BJ (cell line): Measurements from ENCODE around the gene FARP1. TPM values are rescaled to one million over a fixed set of nuclear protein-coding genes. Genes with fewer than 3 reads are reported as not detected.
"Not testable (repeated sequence)": the region's sequence is repeated elsewhere in the genome, so short reads cannot be mapped to it uniquely, and the experiment has no call there.

Experiments used
- CTCF ChIA-PET: fragments of 350-600 bp; formaldehyde crosslinking; extraction: SDS; loops from one replicate; lab custom pipeline; 2021; ENCODE audit warnings: antibody characterized with exemption, inconsistent platforms; lab: Yijun Ruan, JAX
- POLR2A ChIA-PET: fragments of 300-600 bp; sonication (Branson Sonifier 250); formaldehyde crosslinking; extraction: SDS; loops from one replicate; lab custom pipeline; 2021; ENCODE audit warnings: antibody characterized with exemption; lab: Charles Lee
- DNase-seq: peaks from one replicate; pipeline ENCODE4 v3.0.0-alpha.2; 2011; ENCODE audit warnings: low read depth
- H3K27me3 ChIP-seq: 2 replicates; pipeline ENCODE4 v1.6.0; 2011; ENCODE audit warnings: low read length; ENCODE audit not compliant: control insufficient read depth, insufficient read depth
- H3K36me3 ChIP-seq: 2 replicates; pipeline ENCODE4 v1.5.1; 2011; ENCODE audit warnings: low read length; ENCODE audit not compliant: control insufficient read depth, insufficient read depth
- H3K4me3 ChIP-seq: 2 replicates; pipeline ENCODE4 v1.5.1; 2011; ENCODE audit warnings: low read depth, mild to moderate bottlenecking, control low read depth, low read length
- CTCF ChIP-seq: IDR thresholded peaks from 2 replicates; pipeline ENCODE4 v1.5.1; 2011; ENCODE audit warnings: low read depth, mild to moderate bottlenecking, control low read depth, inconsistent platforms, low read length, moderate library complexity; ENCODE audit not compliant: insufficient read depth
- polyA plus RNA-seq: library from polyadenylated mRNA; depleted of rRNA; stranded (reverse); fragments of >200 nt; gene quantifications from 2 replicates; pipeline ENCODE4 v1.2.3, GENCODE V29; 2011

Gene FARP1
- polyA plus RNA-seq, 1 experiment = 64.0 TPM

GRCh38 chr13:98411013-98411412, 268.1 kb downstream of the FARP1 start:
- Histone ChIP-seq H3K27me3 (no peaks in the 10 kb centered on the region), H3K4me3 (no peak overlapping the region), H3K36me3 (peaks cover 33% of the 10 kb centered on the region)
- DNase-seq = no peak
- CTCF ChIA-PET = no interaction called here
- POLR2A ChIA-PET = no interaction called here
- no peak for TF ChIP-seq CTCF

- no peak for TF ChIP-seq CTCF
- POLR2A ChIA-PET = no interaction called here
- Histone ChIP-seq H3K27me3 (no peaks in the 10 kb centered on the region), H3K4me3 (no peak overlapping the region), H3K36me3 (peaks cover 31% of the 10 kb centered on the region)
- CTCF ChIA-PET = no interaction called here
- no peak for DNase-seq
These were observed 268.8 kb downstream of the FARP1 start for GRCh38 chr13:98411617-98412265.

GRCh38 chr13:98413278-98413677, 270.4 kb downstream of the FARP1 start:
- POLR2A ChIA-PET, DNase-seq, H3K27me3 ChIP-seq, H3K4me3 ChIP-seq: not testable (repeated sequence)
- CTCF ChIA-PET = interaction anchor here (0.6 to 1.3 kb wide), 2 partner anchors 18 to 380 kb away, joined by 3 read pairs; no protein-coding TSS in a partner anchor
- H3K36me3 ChIP-seq = peaks cover 33% of the 10 kb centered on the region

- no peak overlapping the region for H3K4me3 ChIP-seq
- ChIA-PET POLR2A (no interaction called here), CTCF (interaction anchor here (0.6 to 1.3 kb wide), 3 partner anchors 10 to 381 kb away, joined by 3 read pairs; no protein-coding TSS in a partner anchor)
- no peak for TF ChIP-seq CTCF
- DNase-seq = no peak
- H3K36me3 ChIP-seq = peaks cover 33% of the 10 kb centered on the region
- no peaks in the 10 kb centered on the region for H3K27me3 ChIP-seq
These were observed 270.9 kb downstream of the FARP1 start for GRCh38 chr13:98413796-98414195.

GRCh38 chr13:98415326-98416070, 272.6 kb downstream of the FARP1 start:
- ChIA-PET CTCF (no interaction called here), POLR2A (no interaction called here)
- peaks cover 31% of the 10 kb centered on the region for H3K36me3 ChIP-seq
- no peak for TF ChIP-seq CTCF
- no peaks in the 10 kb centered on the region for H3K27me3 ChIP-seq
- no peak for DNase-seq
- no peak overlapping the region for H3K4me3 ChIP-seq
